Frontal cortex (tissue), 4 donors: ENCODE measurements around the gene NOS3. TPM values are rescaled to one million over a fixed set of nuclear protein-coding genes. Genes with fewer than 3 reads are reported as not detected.
"Not testable (repeated sequence)": the region's sequence is repeated elsewhere in the genome, so short reads cannot be mapped to it uniquely, and the experiment has no call there.

ENCODE experiments used
- DNase-seq, 2 donors: peaks; one replicate each; pipeline ENCODE4 v3.0.0; 2012; ENCODE audit warnings: low spot score in 2 of 2
- FAIRE-seq: peaks from 2 replicates; lab custom pipeline; 2012; peaks lifted over from hg19 to GRCh38; lab: Jason Lieb, UNC
- total RNA-seq: library from RNA; depleted of rRNA; stranded (reverse); fragments of >200 nt; gene quantifications from one replicate; pipeline ENCODE4 v1.2.3, GENCODE V29; 2014
- donor health status: control.
- donor health status: control.
- donor health status: control.

Gene NOS3
- total RNA-seq, 1 donor from 2014 or later = 0.82 TPM

GRCh38 chr7:151011097-151011409 lies 20.2 kb downstream of the NOS3 start:
- FAIRE-seq (no peak), DNase-seq (no peak)

GRCh38 chr7:151011616-151012015 lies 20.8 kb downstream of the NOS3 start:
- DNase-seq, FAIRE-seq: not testable (repeated sequence)

- DNase-seq (no peak), FAIRE-seq (no peak)
Observed at GRCh38 chr7:151012031-151012692, 21.3 kb downstream of the NOS3 start.

GRCh38 chr7:151012911-151013347 lies 22.1 kb downstream of the NOS3 start:
- DNase-seq (peak in 1 of 2 donors; percentile 62), FAIRE-seq (no peak)

- DNase-seq (no peak), FAIRE-seq (no peak)
Observed at GRCh38 chr7:151013356-151013732, 22.5 kb downstream of the NOS3 start.

GRCh38 chr7:151013733-151014497 lies 23.1 kb downstream of the NOS3 start:
- FAIRE-seq = no peak
- peak; percentile 78 to 86 for DNase-seq

- DNase-seq = no peak
Observed at GRCh38 chr7:151014950-151015349, 24.1 kb downstream of the NOS3 start.

GRCh38 chr7:151015967-151016366 lies 25.1 kb downstream of the NOS3 start:
- FAIRE-seq = no peak
- no peak for DNase-seq

More at GRCh38 chr7:151014950-151015349, 24.1 kb downstream of the NOS3 start:
- FAIRE-seq = no peak

GRCh38 chr7:151016505-151016904 lies 25.7 kb downstream of the NOS3 start:
- FAIRE-seq (no peak), DNase-seq (no peak)

- DNase-seq (no peak), FAIRE-seq (no peak)
Observed at GRCh38 chr7:151016942-151017341, 26.1 kb downstream of the NOS3 start.

- FAIRE-seq = no peak
- DNase-seq = no peak
Observed at GRCh38 chr7:151017370-151017952, 26.6 kb downstream of the NOS3 start.

GRCh38 chr7:151017953-151018420 lies 27.2 kb downstream of the NOS3 start:
- FAIRE-seq (no peak), DNase-seq (peak; percentile 66 to 75)

- no peak for FAIRE-seq
- DNase-seq = no peak
Observed at GRCh38 chr7:151018421-151019129, 27.8 kb downstream of the NOS3 start.

- FAIRE-seq (no peak), DNase-seq (no peak)
Observed at GRCh38 chr7:151019130-151019447, 28.3 kb downstream of the NOS3 start.

GRCh38 chr7:151020231-151020630 lies 29.4 kb downstream of the NOS3 start:
- no peak for DNase-seq
- no peak for FAIRE-seq

GRCh38 chr7:151023232-151023631 lies 32.4 kb downstream of the NOS3 start:
- FAIRE-seq (no peak), DNase-seq (no peak)

GRCh38 chr7:151024435-151025056 lies 33.7 kb downstream of the NOS3 start, which contains the start of gene ATG9B:
Gene ATG9B (minus strand): TSS chr7:151024494. CDS start chr7:151024423, 71 bp downstream.
- DNase-seq (no peak), FAIRE-seq (no peak)

- no peak for FAIRE-seq
Observed at GRCh38 chr7:151025924-151026671, 35.3 kb downstream of the NOS3 start.

More at GRCh38 chr7:151025924-151026671, 35.3 kb downstream of the NOS3 start:
- DNase-seq = no peak
